GM21529 (cell line): ENCODE results near the gene TMEM223.
A peak's percentile ranks its signal among the peaks of the same experiment; 100 is the strongest.
"Not testable (repeated sequence)": the region's sequence is repeated elsewhere in the genome, so short reads cannot be mapped to it uniquely, and the experiment has no call there.

ENCODE experiments used
- ATAC-seq: cut with Tn5 transposase; IDR thresholded peaks from one replicate; pipeline ENCODE4 v1.9.1; 2021; ENCODE audit not compliant: unreplicated experiment

Gene TMEM223

GRCh38 chr11:62801071-62801470, 9.3 kb upstream of the TMEM223 start:
- no peak for ATAC-seq

DNA sequence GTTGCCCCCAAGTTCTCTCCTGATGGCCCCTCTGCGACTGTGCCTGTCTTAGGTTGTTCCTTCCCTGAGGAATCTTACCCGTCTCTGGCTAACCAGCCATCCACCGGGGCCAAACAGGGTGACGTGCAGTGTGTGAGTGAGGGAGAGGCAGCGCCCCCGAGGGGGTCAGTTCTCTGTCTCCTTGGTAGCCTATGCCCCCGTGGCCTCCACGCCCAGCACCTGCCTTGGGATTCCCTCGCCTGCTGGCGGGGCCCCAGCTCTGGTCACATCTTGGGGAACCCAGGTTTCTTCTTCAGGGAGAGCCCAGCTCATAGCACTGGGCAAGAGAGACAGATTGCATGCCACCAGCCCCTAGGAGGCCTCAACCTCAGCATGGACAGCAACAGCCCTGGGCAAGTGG, 7.7 kb upstream of the TMEM223 start:
- ATAC-seq: no peak

DNA sequence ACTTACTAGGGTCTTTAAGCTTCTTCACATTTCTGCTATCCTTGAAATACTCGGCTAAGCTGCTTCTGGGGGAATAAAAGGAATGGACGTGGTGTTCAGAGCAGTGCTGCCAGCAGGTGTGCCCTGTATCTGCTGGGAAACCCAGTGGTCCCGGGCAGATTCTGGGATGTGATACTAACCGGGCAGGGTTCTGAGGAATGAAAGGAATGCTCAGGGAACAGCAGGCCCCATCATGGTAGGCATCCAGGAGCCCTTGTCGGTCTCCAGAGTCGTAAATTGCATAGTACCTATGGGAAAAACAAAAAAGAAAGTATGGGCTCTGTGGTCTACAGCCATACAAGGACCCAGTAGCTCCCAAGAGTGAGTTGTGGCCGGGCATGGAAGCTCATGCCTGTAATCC, 4.5 kb upstream of the TMEM223 start:
- no peak for ATAC-seq

GRCh38 chr11:62794201-62794775, 2.5 kb upstream of the TMEM223 start:
- no peak for ATAC-seq

DNA sequence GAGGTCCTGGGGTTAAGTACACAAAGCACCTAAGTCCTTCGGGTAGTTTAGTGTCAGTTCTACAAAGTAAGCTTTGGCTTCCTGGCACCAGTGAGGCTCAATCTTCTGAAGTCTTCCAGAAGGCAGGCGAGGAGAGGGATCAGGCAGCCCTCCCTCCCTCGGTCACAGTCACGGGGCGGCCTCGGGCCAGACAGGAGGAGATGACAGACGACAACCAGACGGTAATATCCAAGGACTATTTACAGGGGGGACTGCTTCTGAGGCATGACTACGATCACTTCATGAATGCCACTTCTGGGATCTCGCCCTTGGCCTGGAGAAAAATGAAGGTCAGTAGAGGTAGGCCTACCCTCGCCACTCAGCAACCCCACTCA, 383 bp upstream of the TMEM223 start:
- peak; percentile 4 for ATAC-seq

- ATAC-seq: no peak
Observed at GRCh38 chr11:62789576-62789975, 2.2 kb downstream of the TMEM223 start.

- no peak for ATAC-seq
Observed at GRCh38 chr11:62788991-62789390, 2.8 kb downstream of the TMEM223 start.

- ATAC-seq: peak; percentile 58
Observed at GRCh38 chr11:62787005-62787759, 4.6 kb downstream of the TMEM223 start, which contains the start of gene TMEM179B. TSS of gene TMEM179B (plus strand) at chr11:62787402. CDS start at chr11:62787432, 30 bp downstream.

DNA sequence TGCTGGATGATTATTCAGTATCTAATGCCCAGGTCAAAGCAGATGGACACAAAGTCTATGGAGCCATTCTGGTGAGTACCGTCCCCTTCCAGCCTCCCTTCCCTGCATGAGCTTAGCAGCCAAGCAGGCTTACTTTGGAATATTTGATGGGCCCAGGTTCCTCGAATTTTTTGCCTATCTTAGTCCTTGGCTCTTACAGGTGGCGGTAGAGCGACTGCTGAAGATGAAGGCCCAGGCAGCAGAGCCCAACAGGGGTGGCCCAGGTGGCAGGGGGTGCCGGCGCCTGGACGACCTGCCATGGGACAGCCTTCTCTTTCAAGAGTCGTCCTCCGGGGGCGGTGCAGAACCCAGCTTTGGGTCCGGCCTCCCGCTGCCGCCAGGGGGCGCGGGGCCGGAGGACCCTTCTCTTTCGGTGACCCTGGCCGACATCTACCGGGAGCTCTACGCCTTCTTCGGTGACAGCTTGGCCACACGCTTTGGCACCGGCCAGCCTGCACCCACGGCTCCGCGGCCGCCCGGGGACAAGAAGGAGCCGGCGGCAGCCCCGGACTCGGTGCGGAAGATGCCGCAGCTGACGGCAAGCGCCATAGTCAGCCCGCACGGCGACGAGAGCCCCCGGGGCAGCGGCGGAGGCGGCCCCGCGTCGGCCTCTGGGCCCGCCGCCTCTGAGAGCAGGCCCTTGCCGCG, 5.3 kb downstream of the TMEM223 start:
- peak; percentile 68 for ATAC-seq

DNA sequence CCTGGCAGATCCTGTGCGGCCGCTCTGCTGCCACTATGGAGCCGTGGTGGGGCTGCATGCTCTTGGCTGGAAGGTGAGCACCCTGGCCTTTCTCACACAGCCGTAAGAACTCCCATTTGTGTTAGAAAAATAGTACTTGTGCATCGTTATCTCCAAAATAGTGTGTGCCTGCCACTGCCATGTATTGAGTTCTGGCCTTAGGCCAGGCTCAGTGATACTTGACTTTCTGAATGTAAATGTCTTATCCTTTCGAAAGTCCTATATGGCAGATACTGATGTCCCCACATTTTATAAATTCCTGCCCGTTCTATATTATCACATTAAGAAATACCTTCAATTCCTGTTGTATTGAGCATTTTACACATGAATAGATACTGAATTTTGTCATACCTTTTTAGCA, 9.1 kb downstream of the TMEM223 start:
- no peak for ATAC-seq

DNA sequence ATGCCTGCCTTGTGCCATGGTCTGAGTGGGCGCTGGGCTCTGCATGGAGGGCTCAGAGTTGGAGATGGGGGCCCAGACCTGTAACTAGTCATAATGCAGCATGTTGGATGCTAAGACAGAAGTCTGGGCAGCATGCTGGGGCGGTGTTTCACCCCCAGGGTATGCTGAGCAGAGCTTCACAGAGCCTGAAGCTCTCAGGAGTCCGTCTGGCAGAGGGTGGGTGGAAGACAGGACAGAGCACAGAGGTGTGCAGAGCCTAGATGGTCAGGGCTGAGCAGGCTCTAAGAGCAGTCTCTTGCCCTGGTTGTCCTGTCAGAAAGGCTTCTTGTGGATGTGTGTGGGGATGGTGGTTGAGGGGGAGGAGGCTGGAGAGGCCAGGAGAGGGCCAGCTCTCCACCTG, 13.4 kb downstream of the TMEM223 start:
- no peak for ATAC-seq

DNA sequence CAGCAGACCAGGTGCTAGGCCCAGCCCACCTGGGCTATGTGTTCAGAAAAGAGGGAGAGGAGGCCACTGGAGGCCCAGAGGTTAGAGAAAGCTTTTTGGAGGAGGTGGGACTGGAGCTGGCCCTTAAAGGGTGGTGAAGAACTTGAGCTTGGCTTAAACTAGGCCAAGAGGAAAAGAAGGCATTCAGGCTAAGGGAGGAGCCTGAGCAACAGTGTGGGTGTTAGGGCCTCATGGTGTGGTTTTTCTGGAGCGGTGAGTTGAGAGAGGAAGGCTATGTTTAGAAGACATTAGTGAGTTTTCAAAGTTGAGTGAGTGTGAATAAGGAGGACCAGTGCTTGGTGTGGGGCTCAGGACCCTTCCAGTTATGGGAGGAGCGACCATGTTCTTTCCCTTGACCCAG, 14.4 kb downstream of the TMEM223 start:
- ATAC-seq: no peak

- no peak for ATAC-seq
Observed at GRCh38 chr11:62775646-62776045, 16.2 kb downstream of the TMEM223 start.

DNA sequence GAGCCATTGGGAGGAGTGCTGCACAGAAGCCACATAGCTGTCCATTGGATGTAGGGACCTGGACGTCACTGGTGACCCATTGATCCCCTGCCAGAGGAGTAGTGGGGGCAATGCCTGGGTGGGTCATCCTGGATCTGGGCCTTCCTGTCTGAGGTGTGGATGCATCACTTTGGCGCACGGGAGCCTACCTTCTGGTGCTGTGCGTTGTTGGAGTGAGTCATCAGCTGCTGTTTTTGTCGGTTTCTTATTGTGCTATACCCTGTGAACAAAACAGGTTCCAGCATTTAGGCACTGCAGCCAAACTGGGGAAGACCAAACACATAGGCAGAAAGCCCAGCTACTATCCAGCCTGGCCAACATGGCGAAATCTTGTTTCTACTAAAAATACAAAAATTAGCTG, 17.4 kb downstream of the TMEM223 start:
- no peak for ATAC-seq

- peak; percentile 83 for ATAC-seq
Observed at GRCh38 chr11:62771144-62772021, 20.4 kb downstream of the TMEM223 start, which contains the start of gene TAF6L. TSS of gene TAF6L (plus strand) at chr11:62771396. CDS start at chr11:62775784, 4,388 bp downstream.

DNA sequence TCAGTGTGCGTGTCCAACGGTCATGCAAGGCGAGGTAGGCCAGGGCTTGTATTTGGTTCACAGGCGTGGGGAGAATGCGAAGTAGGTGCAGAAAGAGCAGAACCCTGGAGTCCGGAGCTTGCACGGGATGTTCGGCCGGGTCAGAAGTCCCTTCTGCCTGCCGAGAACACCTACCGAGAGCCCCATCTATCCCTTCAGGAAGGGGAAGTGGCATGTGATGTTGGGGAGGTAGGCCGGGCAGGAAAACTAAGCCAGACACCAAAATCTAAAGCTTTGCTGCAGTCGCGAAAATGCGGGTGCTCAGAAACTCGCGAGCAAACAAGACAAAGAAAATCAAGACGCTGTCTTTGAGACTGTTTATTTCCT, 21.0 kb downstream of the TMEM223 start:
- no peak for ATAC-seq

GRCh38 chr11:62760867-62761227, 31.0 kb downstream of the TMEM223 start:
- not testable (repeated sequence) for ATAC-seq

GRCh38 chr11:62757846-62758788, 33.7 kb downstream of the TMEM223 start:
- no peak for ATAC-seq

DNA sequence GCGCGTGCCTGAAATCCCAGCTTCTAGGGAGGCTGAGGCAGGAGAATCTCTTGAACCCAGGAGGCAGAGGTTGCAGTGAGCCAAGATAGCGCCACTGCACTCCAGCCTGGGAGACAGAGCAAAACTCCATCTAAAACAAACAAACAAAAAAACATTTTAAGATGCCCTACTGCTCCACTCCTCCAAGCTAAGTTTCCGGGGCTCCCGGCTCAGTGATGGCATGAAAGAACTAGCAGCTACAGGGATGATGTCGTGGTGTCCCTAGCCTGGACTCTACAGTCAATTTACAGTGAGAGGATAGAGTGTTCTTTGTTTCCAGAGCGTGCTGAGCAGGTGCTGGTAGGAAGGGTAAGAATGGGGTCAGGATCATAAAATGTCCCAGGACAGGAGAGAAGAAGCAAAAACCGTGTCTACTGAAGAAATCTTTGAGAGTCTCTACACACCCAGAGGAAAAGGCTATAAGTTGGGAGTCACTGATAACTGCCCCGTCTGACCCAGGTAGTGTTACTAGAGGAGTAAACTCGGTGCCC, 36.7 kb downstream of the TMEM223 start:
- no peak for ATAC-seq
